ENCODE measurements around the gene COL23A1. TPM values are rescaled to one million over a fixed set of nuclear protein-coding genes. Genes with fewer than 3 reads are reported as not detected.

The COL23A1 gene
- total and polyA plus RNA-seq, 2 of the 8 experiments (the other 6 are each of a cell fraction or from before 2014, with no cell fraction given), result 3.1 to 4.7 TPM

GRCh38 chr5:178463321-178464155, 126.7 kb downstream of the COL23A1 start:
- no peak overlapping the region for H3K56ac ChIP-seq (replicated peaks; ENCODE audit: insufficient read length, low read depth, low read length)
- H2BK15ac ChIP-seq (ENCODE audit: low read length), result peak overlapping the region; percentile 10; the same call in 1 of the 2 replicates
- no peaks in the 10 kb centered on the region for H4K20me1 ChIP-seq (replicated peaks in 1 of 2; ENCODE audit: control insufficient read depth in 1 of 2, insufficient read depth in 2 of 2, low read length in 2 of 2)
- no peak overlapping the region for H3K9ac ChIP-seq (replicated peaks in 1 of 4; ENCODE audit: extremely low read depth in 1 of 4, low read depth in 3 of 4, low read length in 3 of 4)
- H3K18ac ChIP-seq (ENCODE audit: extremely low read depth, low read length), result peak overlapping the region; percentile 34; the same call in 1 of the 2 replicates
- H3K9me3 ChIP-seq (ENCODE audit: insufficient read depth in 2 of 2, low read depth in 1 of 2, low read length in 1 of 2), result no peaks in the 10 kb centered on the region
- no peak overlapping the region for H4K5ac ChIP-seq (ENCODE audit: insufficient read length, low read depth, low read length)
- no peak overlapping the region for H3K4ac ChIP-seq (replicated peaks; ENCODE audit: insufficient read length, low read depth, low read length)
- H2BK5ac ChIP-seq (ENCODE audit: low read depth, low read length), result no peak overlapping the region; the same call in 1 of the 2 replicates
- H3K4me1 ChIP-seq (replicated peaks in 1 of 4; ENCODE audit: control insufficient read depth in 3 of 4, insufficient read depth in 4 of 4, low read length in 3 of 4), result peaks cover 0 to 13% (median 8%) of the 10 kb centered on the region in 4 experiments; a peak in 5 of 7 replicates
- H3K14ac ChIP-seq (ENCODE audit: insufficient read length), result no peak overlapping the region
- no peak overlapping the region for H3K4me2 ChIP-seq (ENCODE audit: insufficient read depth in 1 of 2, low read depth in 2 of 2, low read length in 2 of 2)
- H4K91ac ChIP-seq (replicated peaks; ENCODE audit: insufficient read length, low read length), result no peak overlapping the region
- H3K27ac ChIP-seq (ENCODE audit: low read depth, low read length), result no peak overlapping the region
- H2BK120ac ChIP-seq (replicated peaks; ENCODE audit: low read depth, low read length), result no peak overlapping the region
- H3K79me1 ChIP-seq (ENCODE audit: low read depth, low read length), result no peaks in the 10 kb centered on the region
- no peak overlapping the region; the same call in 1 of the 2 replicates for H2BK12ac ChIP-seq (ENCODE audit: low read depth, low read length)
- ChIA-PET CTCF (ENCODE audit: partially characterized antibody) (interaction anchor here (0.9 to 6.2 kb wide), 16 partner anchors 9 to 184 kb away, joined by 3 to 80 read pairs (median 4); partner anchors contain the start of gene COL23A1), POLR2A (ENCODE audit: partially characterized antibody) (interaction anchor here (1.1 to 1.7 kb wide), 3 partner anchors 14 to 114 kb away, joined by 3 to 4 read pairs (median 3); no protein-coding TSS in a partner anchor)
- H4K8ac ChIP-seq (ENCODE audit: extremely low read depth, insufficient read depth, low read length), result no peak overlapping the region
- no peaks in the 10 kb centered on the region for H3K27me3 ChIP-seq (replicated peaks in 1 of 4; ENCODE audit: control insufficient read depth in 3 of 4, extremely low read depth in 1 of 4, insufficient read depth in 3 of 4, low read length in 3 of 4)
- no peaks in the 10 kb centered on the region for H3K36me3 ChIP-seq (ENCODE audit: control insufficient read depth in 2 of 4, insufficient read depth in 4 of 4, low read length in 3 of 4)
- FAIRE-seq, result no peak
- H3K23ac ChIP-seq (ENCODE audit: insufficient read length), result no peak overlapping the region
- peak overlapping the region; percentile 33; the same call in 1 of the 2 replicates for H2AK5ac ChIP-seq (ENCODE audit: low read depth, low read length)
- peak overlapping the region; percentile 72; the same call in 1 of the 2 replicates for H2BK20ac ChIP-seq (ENCODE audit: low read length)
- H3K23me2 ChIP-seq (ENCODE audit: low read depth, low read length), result no peaks in the 10 kb centered on the region
- no peak overlapping the region for H3K4me3 ChIP-seq (ENCODE audit: extremely low read depth in 1 of 4, insufficient read depth in 2 of 4, low read depth in 3 of 4, low read length in 4 of 4)
- no peaks in the 10 kb centered on the region for H3K79me2 ChIP-seq (ENCODE audit: control insufficient read depth in 1 of 2, insufficient read depth in 2 of 2, low read length in 2 of 2)
- no peak for DNase-seq (ENCODE audit: low read depth in 1 of 2, low spot score in 2 of 2)
- H2AFZ ChIP-seq (ENCODE audit: low read length), result no peak overlapping the region
- WGBS, 2 experiments (ENCODE audit: extremely low coverage in 1 of 2, insufficient coverage in 1 of 2, insufficient read length in 1 of 2, insufficient replicate concordance in 2 of 2, low coverage in 1 of 2, low lambda C conversion rate in 2 of 2, missing lambda C conversion rate in 1 of 2), result 81% methylated on average over 30 of the region's 30 CpGs; no CpG with 5 or more reads in 1 of the 2 experiments
- TF ChIP-seq USF2 (IDR thresholded peaks at IDR 0.05; ENCODE audit: low read length), result no peak
- no peak for TF ChIP-seq HDAC2 (IDR thresholded peaks at IDR 0.05; ENCODE audit: borderline replicate concordance in 1 of 2, low read depth in 2 of 2, low read length in 2 of 2)
- TF ChIP-seq CTCF (IDR thresholded peaks at IDR 0.05; ENCODE audit: control extremely low read depth in 1 of 3, insufficient read depth in 1 of 3, low read depth in 1 of 3, low read length in 3 of 3), result no peak
- TF ChIP-seq KDM4A (IDR thresholded peaks at IDR 0.05; ENCODE audit: low read depth, low read length, severe bottlenecking), result no peak

Data from H1 (cell line).